Measurements from ENCODE around the gene GGACT.
"Not testable (repeated sequence)": the region's sequence is repeated elsewhere in the genome, so short reads cannot be mapped to it uniquely, and the experiment has no call there.

GGACT gene

GRCh38 chr13:100524688-100525087, 63.9 kb downstream of the GGACT start:
- CTCF ChIA-PET = interaction anchor here (0.7 kb wide), 2 partner anchors 12 to 19 kb away, joined by 3 read pairs; no protein-coding TSS in a partner anchor
- H3K9me3 ChIP-seq (ENCODE audit: control insufficient read depth, insufficient read depth, low read depth, low read length); H3K4me1 ChIP-seq (ENCODE audit: control insufficient read depth, insufficient read depth, low read length); H3K36me3 ChIP-seq (ENCODE audit: control insufficient read depth in 2 of 2, insufficient read depth in 1 of 2, low read length in 2 of 2); H3K27ac ChIP-seq (ENCODE audit: extremely low read depth, low read depth, low read length); POLR2A ChIA-PET; H3K4me3 ChIP-seq (ENCODE audit: low read depth, low read length): not testable (repeated sequence)
- 0 out of 2 replicates have a peak, but pooled peaks have one; percentile 17 for TF ChIP-seq ZNF366 (tag by site-specific recombination; conservative IDR thresholded peaks at IDR 0.05)

DNA sequence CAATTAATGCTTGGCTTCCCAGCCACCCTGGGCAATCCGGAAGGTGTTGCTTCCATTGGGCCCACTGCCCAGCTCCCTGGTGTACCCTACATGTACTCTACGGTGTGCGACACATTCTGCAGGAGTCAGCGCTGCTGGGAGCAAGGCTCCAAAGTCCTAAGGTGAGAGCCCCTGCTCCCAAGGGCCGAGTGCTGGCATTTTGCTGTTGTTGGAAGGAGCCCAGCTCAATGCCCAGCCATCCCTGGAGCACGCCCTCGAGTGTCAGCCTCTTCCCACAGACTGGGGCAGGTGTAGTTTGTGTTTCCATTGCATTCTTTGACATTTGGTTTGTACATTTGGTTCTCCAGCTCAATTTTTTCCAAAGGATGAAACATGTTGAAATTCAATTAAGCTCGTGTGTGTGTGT, 64.6 kb downstream of the GGACT start:
- no peaks in the 10 kb centered on the region for H3K9me3 ChIP-seq (ENCODE audit: control insufficient read depth, insufficient read depth, low read depth, low read length)
- no peak overlapping the region for H3K4me3 ChIP-seq (ENCODE audit: low read depth, low read length)
- TF ChIP-seq ZNF747 (tag by site-specific recombination; IDR thresholded peaks at IDR 0.05) = no peak
- TF ChIP-seq ZNF544 (tag by site-specific recombination; IDR thresholded peaks at IDR 0.05) = no peak
- no peak for TF ChIP-seq ZNF555 (tag by site-specific recombination; conservative IDR thresholded peaks at IDR 0.05)
- TF ChIP-seq ZFP3 (tag by site-specific recombination; IDR thresholded peaks at IDR 0.05; ENCODE audit: low read depth) = no peak
- TF ChIP-seq ZSCAN18 (tag by site-specific recombination; IDR thresholded peaks at IDR 0.05) = no peak
- TF ChIP-seq ZNF624 (tag by site-specific recombination; IDR thresholded peaks at IDR 0.05) = no peak
- TF ChIP-seq, protein P1, sequence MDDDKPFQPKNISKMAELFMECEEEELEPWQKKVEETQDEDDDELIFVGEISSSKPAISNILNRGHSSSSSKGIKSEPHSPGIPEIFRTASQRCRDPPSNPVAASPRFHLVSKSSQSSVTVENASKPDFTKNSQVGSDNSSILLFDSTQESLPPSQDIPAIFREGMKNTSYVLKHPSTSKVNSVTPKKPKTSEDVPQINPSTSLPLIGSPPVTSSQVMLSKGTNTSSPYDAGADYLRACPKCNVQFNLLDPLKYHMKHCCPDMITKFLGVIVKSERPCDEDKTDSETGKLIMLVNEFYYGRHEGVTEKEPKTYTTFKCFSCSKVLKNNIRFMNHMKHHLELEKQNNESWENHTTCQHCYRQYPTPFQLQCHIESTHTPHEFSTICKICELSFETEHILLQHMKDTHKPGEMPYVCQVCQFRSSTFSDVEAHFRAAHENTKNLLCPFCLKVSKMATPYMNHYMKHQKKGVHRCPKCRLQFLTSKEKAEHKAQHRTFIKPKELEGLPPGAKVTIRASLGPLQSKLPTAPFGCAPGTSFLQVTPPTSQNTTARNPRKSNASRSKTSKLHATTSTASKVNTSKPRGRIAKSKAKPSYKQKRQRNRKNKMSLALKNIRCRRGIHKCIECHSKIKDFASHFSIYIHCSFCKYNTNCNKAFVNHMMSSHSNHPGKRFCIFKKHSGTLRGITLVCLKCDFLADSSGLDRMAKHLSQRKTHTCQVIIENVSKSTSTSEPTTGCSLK (tag by site-specific recombination; IDR thresholded peaks at IDR 0.05) = no peak
- TF ChIP-seq, protein P2, sequence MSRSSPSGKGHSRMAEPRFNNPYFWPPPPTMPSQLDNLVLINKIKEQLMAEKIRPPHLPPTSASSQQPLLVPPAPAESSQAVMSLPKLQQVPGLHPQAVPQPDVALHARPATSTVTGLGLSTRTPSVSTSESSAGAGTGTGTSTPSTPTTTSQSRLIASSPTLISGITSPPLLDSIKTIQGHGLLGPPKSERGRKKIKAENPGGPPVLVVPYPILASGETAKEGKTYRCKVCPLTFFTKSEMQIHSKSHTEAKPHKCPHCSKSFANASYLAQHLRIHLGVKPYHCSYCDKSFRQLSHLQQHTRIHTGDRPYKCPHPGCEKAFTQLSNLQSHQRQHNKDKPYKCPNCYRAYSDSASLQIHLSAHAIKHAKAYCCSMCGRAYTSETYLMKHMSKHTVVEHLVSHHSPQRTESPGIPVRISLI (tag by site-specific recombination; IDR thresholded peaks at IDR 0.05) = no peak
- TF ChIP-seq ZIC2 (tag by site-specific recombination; IDR thresholded peaks at IDR 0.05) = no peak
- TF ChIP-seq ZNF529 (tag by site-specific recombination; IDR thresholded peaks at IDR 0.05; ENCODE audit: insufficient replicate concordance) = no peak
- TF ChIP-seq ZNF23 (tag by site-specific recombination; IDR thresholded peaks at IDR 0.05; ENCODE audit: borderline replicate concordance) = no peak
- TF ChIP-seq HOXC10 (CRISPR knock-in tag; IDR thresholded peaks at IDR 0.05) = no peak
- TF ChIP-seq TCF7L2 (IDR thresholded peaks at IDR 0.05; ENCODE audit: borderline replicate concordance, low read depth, low read length) = no peak
- no peak for TF ChIP-seq ZNF549 (tag by site-specific recombination; IDR thresholded peaks at IDR 0.05)
- CTCF ChIA-PET = interaction anchor here (0.7 kb wide), 1 partner anchor 19 kb away, joined by 3 read pairs; no protein-coding TSS in a partner anchor
- no peaks in the 10 kb centered on the region for H3K36me3 ChIP-seq (ENCODE audit: control insufficient read depth in 2 of 2, insufficient read depth in 1 of 2, low read length in 2 of 2)
- H3K4me1 ChIP-seq (ENCODE audit: control insufficient read depth, insufficient read depth, low read length) = no peaks in the 10 kb centered on the region
- H3K27ac ChIP-seq (ENCODE audit: extremely low read depth, low read depth, low read length) = no peak overlapping the region
- POLR2A ChIA-PET = no interaction called here

- ChIA-PET CTCF (no interaction called here), POLR2A (no interaction called here)
- Histone ChIP-seq H3K4me3 (ENCODE audit: low read depth, low read length) (no peak overlapping the region), H3K4me1 (ENCODE audit: control insufficient read depth, insufficient read depth, low read length) (no peaks in the 10 kb centered on the region), H3K27ac (ENCODE audit: extremely low read depth, low read depth, low read length) (no peak overlapping the region), H3K9me3 (ENCODE audit: control insufficient read depth, insufficient read depth, low read depth, low read length) (no peaks in the 10 kb centered on the region), H3K36me3 (ENCODE audit: control insufficient read depth in 2 of 2, insufficient read depth in 1 of 2, low read length in 2 of 2) (no peaks in the 10 kb centered on the region)
- TF ChIP-seq ZNF433 (tag by site-specific recombination; IDR thresholded peaks at IDR 0.05; ENCODE audit: low read depth) = no peak
- no peak for TF ChIP-seq ZFP41 (tag by site-specific recombination; IDR thresholded peaks at IDR 0.05; ENCODE audit: borderline replicate concordance)
- no peak for TF ChIP-seq ZBTB11 (tag by site-specific recombination; conservative IDR thresholded peaks at IDR 0.05; ENCODE audit: low read depth)
- no peak for TF ChIP-seq ZSCAN16 (tag by site-specific recombination; IDR thresholded peaks at IDR 0.05)
- no peak for TF ChIP-seq ZNF449 (tag by site-specific recombination; IDR thresholded peaks at IDR 0.05)
- TF ChIP-seq, protein P3, sequence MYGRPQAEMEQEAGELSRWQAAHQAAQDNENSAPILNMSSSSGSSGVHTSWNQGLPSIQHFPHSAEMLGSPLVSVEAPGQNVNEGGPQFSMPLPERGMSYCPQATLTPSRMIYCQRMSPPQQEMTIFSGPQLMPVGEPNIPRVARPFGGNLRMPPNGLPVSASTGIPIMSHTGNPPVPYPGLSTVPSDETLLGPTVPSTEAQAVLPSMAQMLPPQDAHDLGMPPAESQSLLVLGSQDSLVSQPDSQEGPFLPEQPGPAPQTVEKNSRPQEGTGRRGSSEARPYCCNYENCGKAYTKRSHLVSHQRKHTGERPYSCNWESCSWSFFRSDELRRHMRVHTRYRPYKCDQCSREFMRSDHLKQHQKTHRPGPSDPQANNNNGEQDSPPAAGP (tag by site-specific recombination; IDR thresholded peaks at IDR 0.05) = no peak
- no peak for TF ChIP-seq ZNF24 (tag by site-specific recombination; IDR thresholded peaks at IDR 0.05)
These were observed 65.2 kb downstream of the GGACT start for GRCh38 chr13:100523411-100523810.
